Measurements from ENCODE around the gene SPINK14.

Gene SPINK14

GRCh38 chr5:148202531-148203203 is 34.3 kb downstream of the SPINK14 start, which contains the start of gene SPINK6:
Gene SPINK6 (plus strand): TSS chr5:148203042. CDS start chr5:148203097, 55 bp downstream.
- no peak for DNase-seq

GRCh38 chr5:148205044-148205806 is 36.9 kb downstream of the SPINK14 start:
- no peak for DNase-seq

- DNase-seq: no peak
Measured at GRCh38 chr5:148205865-148206264, 37.5 kb downstream of the SPINK14 start.

GRCh38 chr5:148206620-148207019 is 38.3 kb downstream of the SPINK14 start:
- no peak for DNase-seq

- no peak for DNase-seq
Measured at GRCh38 chr5:148208226-148208625, 39.9 kb downstream of the SPINK14 start.

GRCh38 chr5:148209151-148209770 is 40.9 kb downstream of the SPINK14 start:
- DNase-seq: no peak

- no peak for DNase-seq
Measured at GRCh38 chr5:148214665-148215185, 46.4 kb downstream of the SPINK14 start.

GRCh38 chr5:148221508-148221907 is 53.2 kb downstream of the SPINK14 start:
- DNase-seq: no peak

- no peak for DNase-seq
Measured at GRCh38 chr5:148224117-148224742, 55.9 kb downstream of the SPINK14 start.
